HL-60 (cell line): ENCODE data around the gene NONO.
"Not testable (repeated sequence)": the region's sequence is repeated elsewhere in the genome, so short reads cannot be mapped to it uniquely, and the experiment has no call there.

Experiments used
- DNase-seq, 2 experiments: peaks; one replicate each; pipeline ENCODE4 v3.0.0-alpha.2; 2010 to 2020; ENCODE audit warnings: low read depth in 1 of 2, low spot score in 1 of 2
- H3K27ac ChIP-seq: fragments of 250-450 bp; sonication (Bioruptor Pico); replicated peaks from 2 replicates; pipeline ENCODE4 v1.5.1; 2020; ENCODE audit warnings: mild to moderate bottlenecking, moderate library complexity
- H3K27me3 ChIP-seq: fragments of 250-450 bp; sonication (Bioruptor Pico); 2 replicates; pipeline ENCODE4 v1.5.1; 2021; ENCODE audit warnings: mild to moderate bottlenecking, moderate library complexity; ENCODE audit not compliant: insufficient read depth, poor library complexity, severe bottlenecking
- H3K4me3 ChIP-seq: replicated peaks from 2 replicates; pipeline ENCODE4 v1.5.1; 2011; ENCODE audit warnings: mild to moderate bottlenecking, control low read depth, low read length; ENCODE audit not compliant: insufficient read depth
- GABPA ChIP-seq: IDR thresholded peaks from 2 replicates; pipeline ENCODE4 v1.6.1; 2012; ENCODE audit warnings: low read depth
- POLR2AphosphoS5 ChIP-seq: IDR thresholded peaks from 2 replicates; pipeline ENCODE4 v1.6.1; 2012; ENCODE audit warnings: low read depth
- REST ChIP-seq: IDR thresholded peaks from 2 replicates; pipeline ENCODE4 v1.6.1; 2012; ENCODE audit warnings: low read depth; ENCODE audit not compliant: insufficient replicate concordance
- SPI1 ChIP-seq: IDR thresholded peaks from 2 replicates; pipeline ENCODE4 v1.6.1; 2012; ENCODE audit warnings: low read depth, mild to moderate bottlenecking, borderline replicate concordance
- TF ChIP-seq, protein P1 (sequence below): IDR thresholded peaks from one replicate; pipeline ENCODE4 v1.5.1; 2011; ENCODE audit warnings: low read length, control low read depth, inconsistent platforms; ENCODE audit not compliant: insufficient read depth

The NONO gene

GRCh38 chrX:71301195-71301924 lies 17.9 kb downstream of the NONO start, which contains the start of gene ITGB1BP2:
TSS of gene ITGB1BP2 (plus strand) at chrX:71301750. CDS start at chrX:71301807, 57 bp downstream.
- TF ChIP-seq GABPA = no peak
- 0 out of 2 replicates have a peak, but pooled peaks have one; percentile 48 for TF ChIP-seq POLR2AphosphoS5
- Histone ChIP-seq H3K27ac (no peak within 1 kb of the TSS), H3K4me3 (no peak within 1 kb of the TSS), H3K27me3 (no peaks in the 10 kb centered on the region)
- DNase-seq = peak in 1 of 2 experiments; percentile 6

GRCh38 chrX:71302461-71303213 lies 19.2 kb downstream of the NONO start:
- H3K4me3 ChIP-seq = no peak overlapping the region
- TF ChIP-seq POLR2AphosphoS5 (no peak), SPI1 (peak; percentile 75), REST (no peak), GABPA (no peak)
- TF ChIP-seq, protein P1, sequence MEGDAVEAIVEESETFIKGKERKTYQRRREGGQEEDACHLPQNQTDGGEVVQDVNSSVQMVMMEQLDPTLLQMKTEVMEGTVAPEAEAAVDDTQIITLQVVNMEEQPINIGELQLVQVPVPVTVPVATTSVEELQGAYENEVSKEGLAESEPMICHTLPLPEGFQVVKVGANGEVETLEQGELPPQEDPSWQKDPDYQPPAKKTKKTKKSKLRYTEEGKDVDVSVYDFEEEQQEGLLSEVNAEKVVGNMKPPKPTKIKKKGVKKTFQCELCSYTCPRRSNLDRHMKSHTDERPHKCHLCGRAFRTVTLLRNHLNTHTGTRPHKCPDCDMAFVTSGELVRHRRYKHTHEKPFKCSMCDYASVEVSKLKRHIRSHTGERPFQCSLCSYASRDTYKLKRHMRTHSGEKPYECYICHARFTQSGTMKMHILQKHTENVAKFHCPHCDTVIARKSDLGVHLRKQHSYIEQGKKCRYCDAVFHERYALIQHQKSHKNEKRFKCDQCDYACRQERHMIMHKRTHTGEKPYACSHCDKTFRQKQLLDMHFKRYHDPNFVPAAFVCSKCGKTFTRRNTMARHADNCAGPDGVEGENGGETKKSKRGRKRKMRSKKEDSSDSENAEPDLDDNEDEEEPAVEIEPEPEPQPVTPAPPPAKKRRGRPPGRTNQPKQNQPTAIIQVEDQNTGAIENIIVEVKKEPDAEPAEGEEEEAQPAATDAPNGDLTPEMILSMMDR = no peak
- no peaks in the 10 kb centered on the region for H3K27me3 ChIP-seq
- DNase-seq = no peak
- H3K27ac ChIP-seq = no peak overlapping the region

DNA sequence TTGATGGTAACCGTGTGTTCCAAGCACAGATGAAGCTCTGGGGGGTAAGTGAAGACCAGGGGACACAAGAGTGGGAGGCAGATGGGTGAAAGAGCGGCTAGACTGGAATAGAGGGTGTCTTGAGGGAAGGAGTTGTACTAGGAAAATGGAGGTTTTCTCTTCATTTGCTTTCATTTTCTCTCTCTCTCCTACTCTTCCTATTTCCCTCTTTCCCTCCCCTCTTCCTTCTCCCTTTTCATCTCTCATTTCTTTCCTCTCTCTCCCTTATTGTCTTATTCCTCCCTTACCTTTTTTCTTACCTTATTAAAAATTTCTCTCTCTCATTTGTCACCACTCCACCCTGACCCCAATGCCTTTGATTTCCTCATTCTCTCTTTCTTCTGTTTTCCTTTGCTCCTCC lies 21.1 kb downstream of the NONO start:
- TF ChIP-seq, protein P1 = no peak
- TF ChIP-seq GABPA (no peak), SPI1 (no peak), REST (no peak), POLR2AphosphoS5 (no peak)
- H3K4me3 ChIP-seq = no peak overlapping the region
- no peaks in the 10 kb centered on the region for H3K27me3 ChIP-seq
- DNase-seq = no peak
- H3K27ac ChIP-seq = no peak overlapping the region

- DNase-seq = no peak
- Histone ChIP-seq H3K27ac (no peak overlapping the region), H3K4me3 (no peak overlapping the region), H3K27me3 (no peaks in the 10 kb centered on the region)
- TF ChIP-seq, protein P1 = no peak
- no peak for TF ChIP-seq SPI1
- TF ChIP-seq POLR2AphosphoS5 = no peak
- TF ChIP-seq REST = no peak
- TF ChIP-seq GABPA = no peak
Observed at GRCh38 chrX:71315917-71316316, 32.5 kb downstream of the NONO start.

GRCh38 chrX:71316959-71317358 lies 33.5 kb downstream of the NONO start:
- H3K27ac ChIP-seq, H3K4me3 ChIP-seq, H3K27me3 ChIP-seq, DNase-seq: not testable (repeated sequence)
